T-helper 2 cell treated with Interferon-gamma antibody and Interleukin-4, amounts not matched to agents 5 μg/mL and 100 μg/mL, for 36 hours (primary cell): ENCODE results near the gene EYS.
"Not testable (repeated sequence)": the region's sequence is repeated elsewhere in the genome, so short reads cannot be mapped to it uniquely, and the experiment has no call there.

ENCODE experiments used
- DNase-seq: peaks from one replicate; pipeline ENCODE4 v3.0.0; 2021; ENCODE audit warnings: low spot score
- H3K27ac Mint-ChIP-seq: one replicate; pipeline ENCODE4 v1.8.0; 2021; ENCODE audit warnings: mild to moderate bottlenecking, mixed read lengths
- H3K27me3 Mint-ChIP-seq: one replicate; pipeline ENCODE4 v1.8.0; 2021; ENCODE audit warnings: low read depth, mixed read lengths
- H3K36me3 Mint-ChIP-seq: one replicate; pipeline ENCODE4 v1.8.0; 2021; ENCODE audit warnings: low read depth, mixed read lengths
- H3K4me1 Mint-ChIP-seq: one replicate; pipeline ENCODE4 v1.8.0; 2021; ENCODE audit warnings: low read depth, mixed read lengths
- H3K4me3 Mint-ChIP-seq: one replicate; pipeline ENCODE4 v1.8.0; 2022; ENCODE audit warnings: mild to moderate bottlenecking, moderate library complexity, mixed read lengths
- H3K9me3 Mint-ChIP-seq: one replicate; pipeline ENCODE4 v1.8.0; 2021; ENCODE audit warnings: mixed read lengths

The EYS gene

DNA sequence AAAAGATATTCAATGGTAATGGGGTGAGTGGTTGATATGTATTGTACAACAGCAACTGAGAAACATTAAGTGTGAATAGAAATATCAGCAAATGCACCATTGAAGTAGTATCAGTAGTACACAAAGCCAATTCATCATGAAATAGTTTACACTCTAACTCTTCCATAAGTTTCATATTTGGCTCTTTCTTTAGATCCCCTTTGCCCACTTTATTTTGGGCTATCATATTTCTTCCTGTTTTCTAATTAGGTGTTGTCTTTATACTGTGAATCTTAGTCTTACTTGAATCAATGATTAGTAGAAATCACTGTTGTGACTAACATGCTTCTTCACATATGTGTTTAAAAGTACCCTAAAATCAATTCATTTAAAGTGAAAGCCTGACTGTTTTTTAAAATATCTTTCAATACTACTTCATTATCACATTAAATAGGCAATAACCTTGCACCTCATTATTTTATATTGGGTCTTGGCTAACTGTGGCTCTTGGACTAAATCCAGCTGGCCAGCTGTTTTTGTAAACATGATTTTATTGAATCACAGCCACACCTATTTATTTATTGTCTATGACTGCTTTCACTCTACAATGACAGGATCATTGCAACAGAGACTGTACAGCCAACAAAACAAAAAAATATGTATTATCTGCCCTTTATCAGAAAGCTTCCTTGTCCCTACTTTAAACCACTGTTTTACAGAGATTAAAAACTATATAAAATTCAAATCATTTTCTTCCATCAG lies 38.9 kb downstream of the EYS start:
- Mint-ChIP-seq H3K4me1 (no peaks in the 10 kb centered on the region), H3K27me3 (no peaks in the 10 kb centered on the region), H3K36me3 (no peaks in the 10 kb centered on the region), H3K4me3 (no peak overlapping the region), H3K27ac (no peak overlapping the region), H3K9me3 (peaks cover 22% of the 10 kb centered on the region)
- DNase-seq, result no peak

DNA sequence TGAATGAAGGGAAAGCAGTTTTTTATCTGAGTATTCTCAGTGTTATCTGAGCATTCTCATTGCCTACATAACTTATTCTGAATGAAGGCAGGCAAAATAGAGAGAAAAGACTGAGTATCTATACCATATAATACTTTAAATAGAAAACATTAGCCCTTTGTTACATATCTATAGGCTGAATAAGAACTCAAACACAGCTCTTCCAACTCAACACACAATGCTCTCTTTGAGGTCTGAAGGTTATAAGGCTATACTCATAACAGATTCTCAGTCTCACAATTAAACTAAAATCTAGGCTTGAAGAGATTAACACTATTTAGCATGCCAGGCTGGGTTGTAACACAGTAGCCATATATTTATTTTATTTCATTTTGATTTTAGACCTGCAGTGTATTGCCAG lies 56.9 kb downstream of the EYS start:
- Mint-ChIP-seq H3K27ac (no peak overlapping the region), H3K36me3 (no peaks in the 10 kb centered on the region), H3K9me3 (peaks cover 33% of the 10 kb centered on the region), H3K4me1 (no peaks in the 10 kb centered on the region), H3K27me3 (no peaks in the 10 kb centered on the region), H3K4me3 (no peak overlapping the region)
- DNase-seq, result no peak

DNA sequence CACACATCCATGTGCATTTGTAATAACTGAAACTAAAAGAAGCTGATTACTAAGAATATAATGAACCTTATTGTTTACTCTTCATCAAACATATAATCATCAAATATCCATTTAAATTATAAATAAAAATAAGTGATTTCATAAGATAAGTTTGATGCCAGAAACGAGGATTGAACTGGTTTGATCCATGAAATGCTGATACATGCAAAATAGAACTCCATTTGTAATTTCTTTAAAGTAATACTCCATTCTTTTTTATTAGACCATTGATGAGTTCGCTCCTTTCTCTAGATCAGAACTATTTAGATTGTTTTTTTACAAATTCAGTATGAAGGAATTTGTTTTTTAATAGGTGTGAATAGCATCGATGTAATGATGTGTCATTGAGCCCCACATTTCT lies 57.6 kb downstream of the EYS start:
- Mint-ChIP-seq H3K9me3 (peaks cover 35% of the 10 kb centered on the region), H3K27me3 (no peaks in the 10 kb centered on the region), H3K27ac (no peak overlapping the region), H3K36me3 (no peaks in the 10 kb centered on the region), H3K4me1 (no peaks in the 10 kb centered on the region), H3K4me3 (no peak overlapping the region)
- DNase-seq, result no peak

DNA sequence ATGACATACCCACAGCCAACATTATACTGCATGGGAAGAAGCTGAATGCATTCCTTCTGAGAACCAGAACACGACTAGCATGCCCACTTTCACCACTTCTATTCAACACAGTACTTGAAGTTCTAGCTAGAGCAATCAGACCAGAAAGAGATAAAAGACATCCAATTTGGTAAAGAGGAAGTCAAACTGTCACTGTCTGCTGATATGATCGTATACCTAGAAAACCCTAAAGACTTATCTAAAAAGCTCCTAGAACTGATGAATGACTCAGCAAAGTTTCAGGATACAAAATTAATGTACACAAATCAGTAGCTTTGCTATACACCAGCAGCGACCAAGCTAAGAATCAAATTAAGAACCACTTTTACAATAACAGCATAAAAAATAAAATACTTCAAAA lies 60.5 kb downstream of the EYS start:
- Mint-ChIP-seq H3K4me3 (no peak overlapping the region), H3K36me3 (no peaks in the 10 kb centered on the region), H3K4me1 (no peaks in the 10 kb centered on the region), H3K9me3 (peaks cover 45% of the 10 kb centered on the region), H3K27ac (no peak overlapping the region), H3K27me3 (no peaks in the 10 kb centered on the region)
- DNase-seq, result no peak

DNA sequence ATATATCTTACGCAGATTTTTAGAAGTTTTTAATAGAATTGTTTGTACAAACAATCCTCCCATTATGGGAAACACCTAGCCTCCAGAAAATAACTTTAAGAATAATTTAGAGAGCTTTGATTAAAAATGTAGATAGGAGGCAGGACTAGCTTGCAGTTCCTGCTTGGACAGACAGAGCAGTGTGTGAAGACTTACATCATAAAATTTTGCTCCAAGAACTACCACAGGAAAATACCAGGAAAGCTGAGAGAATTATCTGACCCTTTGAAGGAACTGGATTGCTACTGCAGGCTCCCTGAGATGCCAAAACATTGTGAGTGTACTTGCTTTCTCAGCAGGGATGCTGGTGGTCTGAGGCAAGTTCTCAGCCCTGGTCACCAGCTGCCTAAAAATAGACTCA lies 64.2 kb downstream of the EYS start:
- no peaks in the 10 kb centered on the region for H3K27me3 Mint-ChIP-seq
- no peak for DNase-seq
- no peaks in the 10 kb centered on the region for H3K36me3 Mint-ChIP-seq
- no peaks in the 10 kb centered on the region for H3K4me1 Mint-ChIP-seq
- no peak overlapping the region for H3K27ac Mint-ChIP-seq
- no peak overlapping the region for H3K4me3 Mint-ChIP-seq
- peaks cover 53% of the 10 kb centered on the region for H3K9me3 Mint-ChIP-seq

DNA sequence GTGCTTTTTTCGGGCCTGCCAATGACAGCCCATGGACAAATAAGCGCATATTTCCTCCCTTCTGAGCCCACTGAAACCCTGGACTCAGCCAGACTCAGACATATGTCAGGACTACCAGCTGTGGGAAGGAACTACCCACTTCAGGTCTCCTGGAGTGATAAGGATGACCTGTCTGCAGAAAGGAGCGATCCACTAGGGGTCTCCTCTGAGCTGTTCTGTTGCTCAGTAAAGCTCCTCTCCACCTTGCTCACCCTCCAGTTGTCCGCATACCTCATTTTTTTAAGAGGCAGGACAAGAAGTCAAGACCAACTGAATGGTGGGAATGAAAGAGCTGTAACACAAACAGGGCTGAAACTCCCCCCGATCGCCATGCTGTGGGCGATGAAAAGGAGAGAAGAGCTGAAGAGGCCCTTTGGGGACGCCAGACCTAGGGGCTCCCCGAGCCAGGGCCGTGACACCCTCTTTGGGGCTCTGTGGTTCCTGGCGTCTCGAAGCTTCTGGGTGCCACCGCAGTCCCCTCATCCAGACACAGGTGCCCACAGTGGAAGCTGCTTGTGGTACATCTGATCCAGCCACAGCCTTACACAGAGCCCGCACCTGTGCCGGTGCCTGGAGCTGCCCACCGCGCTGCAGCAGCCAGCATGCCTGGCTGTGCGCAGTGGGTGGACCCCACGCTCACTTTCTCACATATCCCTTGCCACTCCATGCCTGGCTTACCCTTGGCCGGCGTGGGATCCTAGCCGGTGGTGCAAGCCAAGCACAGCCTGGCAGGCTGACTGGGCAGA lies 68.8 kb downstream of the EYS start:
- H3K4me3 Mint-ChIP-seq, result no peak overlapping the region
- no peak overlapping the region for H3K27ac Mint-ChIP-seq
- no peak for DNase-seq
- peaks cover 29% of the 10 kb centered on the region for H3K9me3 Mint-ChIP-seq
- no peaks in the 10 kb centered on the region for H3K27me3 Mint-ChIP-seq
- no peaks in the 10 kb centered on the region for H3K4me1 Mint-ChIP-seq
- no peaks in the 10 kb centered on the region for H3K36me3 Mint-ChIP-seq

DNA sequence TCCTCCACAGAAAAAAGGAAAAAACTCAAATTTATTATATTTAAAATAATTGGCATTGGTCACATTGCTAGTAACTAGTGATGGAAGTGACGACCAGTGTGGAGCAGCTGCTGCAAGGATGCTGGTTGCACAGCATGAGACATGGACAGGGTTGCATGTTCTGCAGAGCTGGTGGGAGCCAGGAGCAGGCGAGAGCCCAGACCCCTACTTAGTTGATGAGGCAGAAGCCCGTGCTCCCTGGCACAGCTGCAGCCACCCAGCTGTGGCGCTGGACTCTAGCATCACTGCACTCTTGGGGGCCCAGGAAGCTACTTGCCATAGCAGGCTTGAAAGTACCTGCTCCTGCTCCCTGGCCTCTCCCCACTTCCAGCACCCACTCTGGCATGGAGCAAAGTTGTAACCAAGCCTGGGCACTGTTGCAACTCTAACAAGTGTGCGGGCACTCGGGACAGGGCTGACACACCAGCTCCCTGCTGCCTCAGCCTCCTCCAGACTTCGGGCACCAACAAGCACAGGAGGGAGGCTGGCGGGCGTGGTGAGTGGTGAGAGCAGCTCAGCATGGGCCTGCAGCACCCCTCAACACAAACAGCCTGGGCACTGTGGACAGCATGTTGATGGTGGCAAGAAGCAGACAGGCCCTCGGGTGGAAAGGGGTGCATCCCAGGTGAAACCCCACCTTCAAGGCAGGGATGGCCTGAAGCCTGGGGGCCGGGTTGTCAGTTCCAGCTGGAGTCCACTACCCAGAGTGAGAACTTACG lies 69.6 kb downstream of the EYS start:
- Mint-ChIP-seq H3K9me3 (peaks cover 29% of the 10 kb centered on the region), H3K27me3 (no peaks in the 10 kb centered on the region), H3K4me1 (no peaks in the 10 kb centered on the region), H3K4me3 (no peak overlapping the region), H3K36me3 (no peaks in the 10 kb centered on the region), H3K27ac (no peak overlapping the region)
- no peak for DNase-seq

DNA sequence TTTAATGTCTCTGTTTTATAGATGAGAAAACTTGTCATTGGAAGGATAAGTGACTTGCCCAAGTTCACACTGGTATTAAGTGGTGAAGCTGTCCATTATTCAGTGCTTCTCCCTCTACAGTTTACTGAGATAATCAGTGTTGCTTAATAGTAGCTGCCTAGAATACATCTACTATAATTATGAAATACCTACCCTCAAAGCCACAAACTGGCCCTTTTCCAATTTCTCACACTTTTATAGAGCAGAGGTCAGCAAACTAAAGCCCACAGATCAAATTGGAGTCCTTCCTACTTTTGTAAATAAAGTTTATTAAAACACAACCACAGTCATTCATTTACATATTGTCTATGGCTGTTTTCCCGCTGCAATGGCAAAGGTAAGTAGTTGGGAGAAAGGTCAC lies 73.5 kb downstream of the EYS start:
- Mint-ChIP-seq H3K27ac (no peak overlapping the region), H3K27me3 (no peaks in the 10 kb centered on the region), H3K4me3 (no peak overlapping the region), H3K9me3 (peaks cover 28% of the 10 kb centered on the region), H3K36me3 (no peaks in the 10 kb centered on the region), H3K4me1 (no peaks in the 10 kb centered on the region)
- no peak for DNase-seq

DNA sequence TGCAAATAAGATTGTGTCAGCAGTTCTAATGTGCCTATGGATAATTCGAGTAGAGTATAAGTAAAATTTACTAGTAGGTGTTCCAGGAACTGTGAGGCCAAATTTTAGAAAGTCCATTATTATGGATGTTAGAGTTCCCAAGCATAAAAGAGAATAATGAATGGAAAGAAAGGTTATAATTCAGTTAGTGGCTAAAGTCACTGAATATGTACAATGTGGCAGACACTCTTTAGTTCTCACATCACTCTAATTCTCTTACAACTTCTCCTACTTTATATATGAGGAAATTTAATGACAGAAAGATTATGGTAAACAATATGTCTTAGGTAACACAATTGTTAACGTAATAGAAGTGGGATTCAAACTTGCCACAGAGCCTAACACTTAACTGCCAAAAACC lies 75.3 kb downstream of the EYS start:
- H3K9me3 Mint-ChIP-seq, result peaks cover 33% of the 10 kb centered on the region
- no peak overlapping the region for H3K27ac Mint-ChIP-seq
- no peaks in the 10 kb centered on the region for H3K4me1 Mint-ChIP-seq
- H3K27me3 Mint-ChIP-seq, result no peaks in the 10 kb centered on the region
- no peaks in the 10 kb centered on the region for H3K36me3 Mint-ChIP-seq
- no peak for DNase-seq
- no peak overlapping the region for H3K4me3 Mint-ChIP-seq

DNA sequence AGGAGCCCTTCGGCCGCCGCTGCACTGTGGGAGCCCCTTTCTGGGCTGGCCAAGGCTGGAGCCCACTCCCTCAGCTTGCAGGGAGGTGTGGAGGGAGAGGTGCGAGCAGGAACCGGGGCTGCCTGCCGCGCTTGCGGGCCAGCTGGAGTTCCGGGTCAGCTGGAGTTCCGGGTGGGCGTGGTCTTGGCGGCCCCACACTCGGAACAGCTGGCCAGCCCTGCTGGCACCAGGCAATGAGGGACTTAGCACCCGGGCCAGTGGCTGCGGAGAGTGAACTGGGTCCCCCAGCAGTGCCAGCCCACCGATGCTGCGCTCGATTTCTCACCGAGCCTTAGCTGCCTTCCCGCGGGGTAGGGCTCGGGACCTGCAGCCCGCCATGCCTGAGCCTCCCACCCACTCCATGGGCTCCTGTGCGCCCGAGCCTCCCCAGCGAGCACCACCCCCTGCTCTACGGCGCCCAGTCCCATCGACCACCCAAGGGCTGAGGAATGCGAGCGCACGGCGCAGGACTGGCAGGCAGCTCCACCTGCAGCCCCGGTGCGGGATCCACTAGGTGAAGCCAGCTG lies 79.5 kb downstream of the EYS start:
- H3K9me3 Mint-ChIP-seq, result peaks cover 35% of the 10 kb centered on the region
- not testable (repeated sequence) for H3K27ac Mint-ChIP-seq, DNase-seq, H3K4me1 Mint-ChIP-seq, H3K36me3 Mint-ChIP-seq, H3K4me3 Mint-ChIP-seq, H3K27me3 Mint-ChIP-seq

DNA sequence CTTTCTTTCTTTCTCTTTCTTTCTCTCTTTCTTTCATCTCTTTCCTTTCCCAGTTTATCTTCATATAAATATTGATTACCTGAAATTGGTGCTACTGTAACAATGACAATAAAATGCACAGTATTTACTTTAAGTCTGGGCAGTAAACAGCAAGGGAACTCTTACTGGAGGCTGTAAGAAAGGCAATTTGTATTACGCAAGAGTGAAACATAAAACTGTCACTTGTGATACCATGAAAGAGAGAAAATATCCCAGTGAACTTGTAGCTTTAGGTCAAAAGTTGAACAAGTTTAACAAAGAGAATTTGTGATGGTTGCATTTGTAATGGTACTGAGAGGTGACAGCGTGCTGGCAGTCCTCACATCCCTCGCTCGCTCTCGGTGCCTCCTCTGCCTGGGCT lies 80.0 kb downstream of the EYS start:
- Mint-ChIP-seq H3K36me3 (no peaks in the 10 kb centered on the region), H3K4me3 (no peak overlapping the region), H3K27me3 (no peaks in the 10 kb centered on the region)

DNA sequence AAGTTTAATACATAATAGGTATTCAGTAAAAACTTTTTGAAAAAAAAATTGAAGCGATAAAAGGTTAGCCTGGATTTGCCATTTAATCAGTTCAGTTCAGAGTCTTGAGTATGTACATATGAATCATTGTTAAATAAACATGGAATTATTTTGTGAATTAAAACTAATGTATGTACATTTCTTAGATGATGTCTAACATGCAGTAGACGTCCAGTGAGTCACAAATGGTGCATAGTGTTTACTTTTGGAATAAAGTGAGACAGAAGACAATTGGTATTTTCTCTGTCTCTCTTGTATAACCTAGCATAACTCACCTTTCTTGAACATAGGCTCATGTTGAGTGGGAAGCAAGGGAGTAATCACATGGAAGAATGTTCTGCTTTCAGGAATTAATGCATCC lies 83.5 kb downstream of the EYS start:
- Mint-ChIP-seq H3K4me1 (no peaks in the 10 kb centered on the region), H3K36me3 (no peaks in the 10 kb centered on the region), H3K9me3 (peaks cover 21% of the 10 kb centered on the region), H3K4me3 (no peak overlapping the region), H3K27ac (no peak overlapping the region), H3K27me3 (no peaks in the 10 kb centered on the region)
- no peak for DNase-seq

More for the DNA sequence above, 80.0 kb downstream of the EYS start:
- no peak overlapping the region for H3K27ac Mint-ChIP-seq
- no peak for DNase-seq
- no peaks in the 10 kb centered on the region for H3K4me1 Mint-ChIP-seq
- H3K9me3 Mint-ChIP-seq, result peaks cover 35% of the 10 kb centered on the region

DNA sequence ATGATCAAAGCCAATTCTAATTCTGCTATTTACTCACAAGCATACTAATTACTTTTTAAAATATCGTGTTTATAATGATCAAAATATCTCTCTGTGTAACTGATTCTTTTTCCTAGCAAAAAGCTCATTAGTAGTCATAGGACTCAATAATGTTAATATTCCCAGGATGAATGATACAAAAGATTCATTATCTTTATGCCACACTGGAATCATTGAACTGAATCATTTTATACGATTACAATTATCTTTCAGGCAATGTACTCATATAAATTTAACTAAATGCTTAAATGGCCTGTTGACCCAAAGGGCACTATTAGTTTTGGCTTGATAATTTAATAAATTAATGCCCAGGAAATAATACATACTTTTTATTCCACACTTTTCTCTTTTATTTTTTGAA lies 96.3 kb downstream of the EYS start:
- Mint-ChIP-seq H3K4me1 (no peaks in the 10 kb centered on the region), H3K27me3 (no peaks in the 10 kb centered on the region), H3K27ac (no peak overlapping the region), H3K4me3 (no peak overlapping the region), H3K36me3 (no peaks in the 10 kb centered on the region), H3K9me3 (peaks cover 4% of the 10 kb centered on the region)
- no peak for DNase-seq

DNA sequence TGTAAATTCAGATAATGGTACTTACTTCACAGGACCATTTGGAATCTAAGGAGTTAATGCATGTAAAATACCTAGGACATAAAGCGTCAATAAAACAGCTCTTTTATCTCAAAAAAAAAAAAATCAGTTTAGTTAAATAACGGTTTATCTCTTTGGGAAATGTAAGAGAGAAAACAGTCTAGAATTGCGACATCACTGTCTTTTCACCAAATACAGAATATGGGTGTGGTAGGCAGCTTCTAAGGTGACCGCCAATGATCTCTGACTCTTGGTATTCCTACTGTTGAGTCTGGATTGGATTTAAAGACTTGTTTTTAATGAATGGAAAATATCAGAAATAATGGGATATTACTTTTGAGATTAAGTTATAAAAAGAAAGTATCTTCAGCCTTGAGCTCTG lies 111.5 kb downstream of the EYS start:
- Mint-ChIP-seq H3K27ac (no peak overlapping the region), H3K27me3 (no peaks in the 10 kb centered on the region), H3K36me3 (no peaks in the 10 kb centered on the region), H3K4me3 (no peak overlapping the region), H3K4me1 (no peaks in the 10 kb centered on the region), H3K9me3 (peaks cover 25% of the 10 kb centered on the region)
- DNase-seq, result no peak
